H1 (cell line): ENCODE results near the gene CSTF2. TPM values are rescaled to one million over a fixed set of nuclear protein-coding genes. Genes with fewer than 3 reads are reported as not detected.

Experiments used
- CTCF ChIA-PET: fragments of 300-600 bp; sonication (Branson Sonifier 250); formaldehyde crosslinking; loops from one replicate; lab custom pipeline; 2021; ENCODE audit not compliant: partially characterized antibody; lab: Charles Lee
- POLR2A ChIA-PET: fragments of 300-600 bp; sonication (Branson Sonifier 250); formaldehyde crosslinking; loops from one replicate; lab custom pipeline; 2021; ENCODE audit warnings: inconsistent platforms; ENCODE audit not compliant: partially characterized antibody; lab: Charles Lee
- DNase-seq, 2 experiments: peaks; one replicate each; pipeline versions ENCODE4 v3.0.0 to v3.0.0-alpha.2; 2010 to 2022; ENCODE audit warnings: low spot score in 2 of 2, low read depth in 1 of 2, mixed read lengths in 1 of 2
- FAIRE-seq: peaks from 2 replicates; lab custom pipeline; 2011; peaks lifted over from hg19 to GRCh38; lab: Jason Lieb, UNC
- H2AFZ ChIP-seq: 2 replicates; pipeline ENCODE4 v1.8.1; 2012; ENCODE audit warnings: low read length, inconsistent platforms
- H2AK5ac ChIP-seq: 2 replicates; pipeline ENCODE4 v1.6.1; 2013; ENCODE audit warnings: low read depth, low read length
- H2BK120ac ChIP-seq: replicated peaks from 2 replicates; pipeline ENCODE3; 2013; ENCODE audit warnings: low read depth, low read length, inconsistent platforms
- H2BK12ac ChIP-seq: 2 replicates; pipeline ENCODE4 v1.6.1; 2013; ENCODE audit warnings: low read depth, low read length
- H2BK15ac ChIP-seq: 2 replicates; pipeline ENCODE4 v1.6.1; 2013; ENCODE audit warnings: low read length
- H2BK20ac ChIP-seq: 2 replicates; pipeline ENCODE4 v1.6.1; 2013; ENCODE audit warnings: low read length
- H2BK5ac ChIP-seq: 2 replicates; pipeline ENCODE4 v1.6.1; 2013; ENCODE audit warnings: low read depth, low read length
- H3K14ac ChIP-seq: 2 replicates; pipeline ENCODE4 v1.6.1; 2013; ENCODE audit warnings: inconsistent platforms; ENCODE audit not compliant: insufficient read length
- H3K18ac ChIP-seq: 2 replicates; pipeline ENCODE4 v1.6.1; 2013; ENCODE audit warnings: low read length; ENCODE audit errors: extremely low read depth
- H3K23ac ChIP-seq: 2 replicates; pipeline ENCODE4 v1.6.1; 2013; ENCODE audit warnings: inconsistent platforms; ENCODE audit not compliant: insufficient read length
- H3K23me2 ChIP-seq: 2 replicates; pipeline ENCODE4 v1.6.1; 2013; ENCODE audit warnings: low read depth, low read length
- H3K27ac ChIP-seq: 2 replicates; pipeline ENCODE4 v1.6.1; 2011; ENCODE audit warnings: low read depth, low read length, inconsistent platforms
- H3K27me3 ChIP-seq, 4 experiments: replicated peaks in 1 of 4; 1 replicate in 1 of 4; 2 replicates in 3 of 4; pipeline versions ENCODE4 v1.6.1 to v1.8.1; 2011 to 2013; ENCODE audit warnings: low read length in 3 of 4, mild to moderate bottlenecking in 3 of 4, inconsistent platforms in 2 of 4, mixed read lengths in 2 of 4, moderate library complexity in 1 of 4; ENCODE audit not compliant: control insufficient read depth in 3 of 4, insufficient read depth in 3 of 4; ENCODE audit errors: extremely low read depth in 1 of 4
- H3K36me3 ChIP-seq, 4 experiments: 2 replicates each; pipeline versions ENCODE4 v1.6.1 to v1.8.1; 2011 to 2013; ENCODE audit warnings: mild to moderate bottlenecking in 4 of 4, low read length in 3 of 4, moderate library complexity in 2 of 4, control low read depth in 1 of 4, inconsistent platforms in 1 of 4; ENCODE audit not compliant: insufficient read depth in 4 of 4, control insufficient read depth in 2 of 4
- H3K4ac ChIP-seq: replicated peaks from 2 replicates; pipeline ENCODE3; 2013; ENCODE audit warnings: low read length, low read depth, mixed read lengths, inconsistent platforms; ENCODE audit not compliant: insufficient read length
- H3K4me1 ChIP-seq, 4 experiments: replicated peaks in 1 of 4; 1 replicate in 1 of 4; 2 replicates in 3 of 4; pipeline versions ENCODE4 v1.6.1 to v1.8.1; 2011 to 2013; ENCODE audit warnings: low read length in 3 of 4, inconsistent platforms in 2 of 4, mixed read lengths in 1 of 4; ENCODE audit not compliant: insufficient read depth in 4 of 4, control insufficient read depth in 3 of 4
- H3K4me2 ChIP-seq, 2 experiments: 2 replicates each; pipeline versions ENCODE4 v1.6.1 to v1.8.1; 2011 to 2013; ENCODE audit warnings: low read depth in 2 of 2, low read length in 2 of 2, control low read depth in 1 of 2, inconsistent platforms in 1 of 2, mild to moderate bottlenecking in 1 of 2; ENCODE audit not compliant: insufficient read depth in 1 of 2
- H3K4me3 ChIP-seq, 4 experiments: fragments of 200-600, 300-600 bp in 1 of 4; sonication (generic), shearing (Covaris generic), sonication (Bioruptor Twin) in 1 of 4; 2 replicates each; pipeline versions ENCODE4 v1.5.1 to v1.8.1; 2011 to 2016; ENCODE audit warnings: low read length in 4 of 4, low read depth in 3 of 4, control low read depth in 2 of 4, inconsistent platforms in 2 of 4, mild to moderate bottlenecking in 2 of 4, mixed read lengths in 1 of 4, moderate library complexity in 1 of 4; ENCODE audit not compliant: insufficient read depth in 2 of 4; ENCODE audit errors: extremely low read depth in 1 of 4
- H3K56ac ChIP-seq: replicated peaks from 2 replicates; pipeline ENCODE3; 2013; ENCODE audit warnings: low read depth, mild to moderate bottlenecking, mixed read lengths, low read length, inconsistent platforms; ENCODE audit not compliant: insufficient read length
- H3K79me1 ChIP-seq: 2 replicates; pipeline ENCODE4 v1.6.1; 2013; ENCODE audit warnings: low read depth, low read length, control low read depth
- H3K79me2 ChIP-seq, 2 experiments: 2 replicates each; pipeline versions ENCODE4 v1.6.1 to v1.8.1; 2012 to 2013; ENCODE audit warnings: low read length in 2 of 2, mild to moderate bottlenecking in 2 of 2, inconsistent platforms in 1 of 2; ENCODE audit not compliant: insufficient read depth in 2 of 2, control insufficient read depth in 1 of 2
- H3K9ac ChIP-seq, 4 experiments: replicated peaks in 1 of 4; 1 replicate in 1 of 4; 2 replicates in 3 of 4; pipeline versions ENCODE4 v1.6.1 to v1.8.1; 2011 to 2013; ENCODE audit warnings: low read depth in 3 of 4, low read length in 3 of 4, control low read depth in 2 of 4, mild to moderate bottlenecking in 2 of 4, moderate library complexity in 2 of 4, inconsistent platforms in 1 of 4; ENCODE audit errors: extremely low read depth in 1 of 4
- H3K9me3 ChIP-seq, 2 experiments: 2 replicates each; pipeline versions ENCODE4 v1.6.1 to v1.8.1; 2012 to 2013; ENCODE audit warnings: mild to moderate bottlenecking in 2 of 2, moderate library complexity in 2 of 2, control low read depth in 1 of 2, inconsistent platforms in 1 of 2, low read depth in 1 of 2, low read length in 1 of 2, mixed read lengths in 1 of 2; ENCODE audit not compliant: insufficient read depth in 2 of 2
- H4K20me1 ChIP-seq, 2 experiments: replicated peaks in 1 of 2; 2 replicates each; pipeline versions ENCODE3 to v1.8.1; 2011 to 2013; ENCODE audit warnings: inconsistent platforms in 2 of 2, low read length in 2 of 2, mild to moderate bottlenecking in 1 of 2; ENCODE audit not compliant: insufficient read depth in 2 of 2, control insufficient read depth in 1 of 2
- H4K5ac ChIP-seq: 2 replicates; pipeline ENCODE4 v1.6.1; 2013; ENCODE audit warnings: low read length, low read depth, mixed read lengths, inconsistent platforms; ENCODE audit not compliant: insufficient read length
- H4K8ac ChIP-seq: 2 replicates; pipeline ENCODE4 v1.8.0; 2013; ENCODE audit warnings: mild to moderate bottlenecking, moderate library complexity, low read length, inconsistent platforms; ENCODE audit not compliant: insufficient read depth; ENCODE audit errors: extremely low read depth
- H4K91ac ChIP-seq: replicated peaks from 2 replicates; pipeline ENCODE3; 2013; ENCODE audit warnings: low read length, mixed read lengths, inconsistent platforms; ENCODE audit not compliant: insufficient read length
- BCL11A ChIP-seq, 2 experiments: IDR thresholded peaks; one replicate each; pipeline ENCODE4 v1.6.1; 2011; ENCODE audit warnings: low read depth in 2 of 2, low read length in 2 of 2, mild to moderate bottlenecking in 2 of 2
- CTBP2 ChIP-seq: IDR thresholded peaks from 2 replicates; pipeline ENCODE4 v1.7.0; 2011; ENCODE audit warnings: borderline replicate concordance, mild to moderate bottlenecking, moderate library complexity, mixed read lengths, low read length; ENCODE audit not compliant: insufficient read depth, insufficient read length
- EGR1 ChIP-seq: IDR thresholded peaks from 2 replicates; pipeline ENCODE4 v1.6.1; 2011; ENCODE audit warnings: low read depth, low read length, borderline replicate concordance
- KDM1A ChIP-seq: fragments of 200-600, 300-600 bp; sonication (generic); IDR thresholded peaks from 2 replicates; pipeline ENCODE4 v1.7.1; 2016; ENCODE audit warnings: mild to moderate bottlenecking, low read length, borderline replicate concordance
- SIRT6 ChIP-seq: IDR thresholded peaks from one replicate; pipeline ENCODE4 v1.7.1; 2012; ENCODE audit warnings: low read length, inconsistent platforms
- SP1 ChIP-seq: IDR thresholded peaks from 2 replicates; pipeline ENCODE4 v1.6.1; 2011; ENCODE audit warnings: low read depth, low read length
- SP2 ChIP-seq: IDR thresholded peaks from 2 replicates; pipeline ENCODE4 v1.6.1; 2012; ENCODE audit warnings: mild to moderate bottlenecking, low read length, inconsistent platforms
- USF2 ChIP-seq: IDR thresholded peaks from 2 replicates; pipeline ENCODE4 v1.6.1; 2011; ENCODE audit warnings: low read length, improper control_type of control experiment
- ZNF274 ChIP-seq: IDR thresholded peaks from 2 replicates; pipeline ENCODE4 v1.7.0; 2012; ENCODE audit warnings: low read length, borderline replicate concordance; ENCODE audit errors: extremely low read depth
- WGBS, 2 experiments: shearing (Covaris generic) in 1 of 2; methylation state at CpG; one replicate each; pipeline versions ENCODE4 v1.1.6 to v1.1.7; 2013 to 2015; ENCODE audit warnings: low lambda C conversion rate in 2 of 2, mixed read lengths in 2 of 2, inconsistent platforms in 1 of 2, low coverage in 1 of 2, missing lambda C conversion rate in 1 of 2; ENCODE audit not compliant: insufficient replicate concordance in 2 of 2, insufficient coverage in 1 of 2, insufficient read length in 1 of 2; ENCODE audit errors: extremely low coverage in 1 of 2, missing lambda C conversion rate in 1 of 2; 5-methylcytosine and 5-hydroxymethylcytosine counted together
- polyA plus RNA-seq, 7 experiments: library from polyadenylated mRNA; depleted of rRNA in 3 of 7; stranded (reverse) in 5 of 7; unstranded in 2 of 7; fragments of >200 nt in 5 of 7; fragments of 200-250 nt in 2 of 7; gene quantifications; 1 replicate in 5 of 7; 2 replicates in 1 of 7; 4 replicates in 1 of 7; pipeline versions ENCODE4 v1.2.1 to v1.2.3, GENCODE V29; 2011 to 2013; ENCODE audit warnings: missing spikeins in 2 of 7, mixed read lengths in 2 of 7
- total RNA-seq: library from RNA; stranded (reverse); fragmentation: NEBNext Ultra II Directional; extraction: Animal tissue kit (Norgen Biotek cat#: 25700); gene quantifications from 2 replicates; pipeline ENCODE4 v1.2.1, GENCODE V29; 2021
- TF ChIP-seq, protein P1 (sequence below): IDR thresholded peaks from 2 replicates; pipeline ENCODE4 v1.6.1; 2012; ENCODE audit warnings: inconsistent platforms

CSTF2 gene
- total and polyA plus RNA-seq, 2 of the 8 experiments (the other 6 are each of a cell fraction or from before 2014, with no cell fraction given), result 20.7 to 30.9 TPM

DNA sequence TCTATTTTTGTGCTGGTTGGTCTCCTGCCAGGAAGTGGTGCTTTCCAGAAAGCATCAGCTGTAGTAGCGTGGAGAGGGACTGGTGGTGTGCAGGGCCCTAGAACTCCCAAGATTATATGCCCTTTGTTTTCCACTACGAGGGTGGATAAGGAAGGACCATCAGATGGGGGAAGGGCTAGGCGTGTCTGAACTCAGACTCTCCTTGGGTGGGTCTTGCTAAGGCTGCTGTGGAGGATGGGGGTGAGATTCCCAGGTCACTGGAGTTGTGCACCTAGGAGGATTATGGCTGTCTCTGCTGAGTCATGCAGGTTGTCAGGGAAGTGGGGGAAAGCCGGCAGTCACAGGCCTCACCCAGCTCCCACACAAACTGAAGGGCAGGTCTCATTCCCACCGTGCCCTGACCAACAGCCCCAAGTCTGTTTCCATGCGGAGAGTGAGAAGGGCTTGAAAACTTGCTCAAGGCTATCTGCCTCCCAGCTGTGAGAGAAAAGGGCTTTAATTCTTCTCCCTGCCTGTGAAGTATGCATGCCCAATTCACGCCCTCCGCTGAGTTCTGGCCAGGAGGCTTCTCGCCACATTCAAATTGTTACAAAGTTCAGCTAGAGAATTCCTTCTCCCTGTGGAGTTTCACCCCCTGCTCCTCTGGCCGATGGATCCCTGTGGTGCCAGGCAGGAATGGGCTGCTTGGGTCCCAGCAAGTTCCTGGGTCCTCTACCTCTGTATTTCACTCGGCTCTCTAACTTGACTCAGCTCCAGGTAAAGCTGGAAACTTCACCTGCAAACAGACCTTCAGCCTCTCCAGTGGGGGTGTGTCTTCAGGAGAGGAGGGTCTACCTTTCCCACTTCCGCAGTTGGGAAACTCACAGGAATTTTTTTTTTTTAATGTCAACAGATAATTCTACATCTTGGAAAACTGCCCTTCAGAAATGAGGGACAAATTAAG, 7.7 kb upstream of the CSTF2 start:
- H4K20me1 ChIP-seq, result no peaks in the 10 kb centered on the region
- H2AFZ ChIP-seq, result 0 out of 2 replicates have a peak overlapping the region, but pooled peaks have one; percentile 7
- 39% methylated on average over 9 of the region's 12 CpGs; no CpG with 5 or more reads in 1 of the 2 experiments for WGBS, 2 experiments
- no peak overlapping the region for H3K56ac ChIP-seq
- H3K4me3 ChIP-seq, result peak overlapping the region in 1 of 4 experiments; percentile 15; a peak in 1 of 8 replicates
- ChIA-PET CTCF (interaction anchor here (1.0 kb wide), 1 partner anchor 44 kb away, joined by 3 read pairs; no protein-coding TSS in a partner anchor), POLR2A (interaction anchor here (1.1 kb wide), 1 partner anchor 10 kb away, joined by 3 read pairs; no protein-coding TSS in a partner anchor)
- no peaks in the 10 kb centered on the region for H3K79me2 ChIP-seq
- H3K18ac ChIP-seq, result no peak overlapping the region
- H3K27ac ChIP-seq, result no peak overlapping the region
- H4K91ac ChIP-seq, result no peak overlapping the region
- no peak overlapping the region for H3K4ac ChIP-seq
- H2AK5ac ChIP-seq, result no peak overlapping the region
- H4K8ac ChIP-seq, result no peak overlapping the region
- H3K4me2 ChIP-seq, result peak overlapping the region; percentile 46 to 50; a peak in 2 of 4 replicates
- no peak overlapping the region for H3K14ac ChIP-seq
- no peak overlapping the region for H4K5ac ChIP-seq
- no peak overlapping the region for H2BK12ac ChIP-seq
- no peaks in the 10 kb centered on the region for H3K36me3 ChIP-seq
- H2BK15ac ChIP-seq, result no peak overlapping the region
- no peaks in the 10 kb centered on the region for H3K23me2 ChIP-seq
- FAIRE-seq (peak; percentile 19), DNase-seq (no peak)
- no peak overlapping the region for H3K9ac ChIP-seq
- H3K4me1 ChIP-seq, result peaks cover 0 to 4% (median 2%) of the 10 kb centered on the region in 4 experiments; a peak in 1 of 7 replicates
- no peaks in the 10 kb centered on the region for H3K27me3 ChIP-seq
- no peaks in the 10 kb centered on the region for H3K79me1 ChIP-seq
- H3K23ac ChIP-seq, result no peak overlapping the region
- H2BK5ac ChIP-seq, result no peak overlapping the region
- H2BK120ac ChIP-seq, result no peak overlapping the region
- H3K9me3 ChIP-seq, result no peaks in the 10 kb centered on the region
- H2BK20ac ChIP-seq, result no peak overlapping the region
- TF ChIP-seq, protein P1, sequence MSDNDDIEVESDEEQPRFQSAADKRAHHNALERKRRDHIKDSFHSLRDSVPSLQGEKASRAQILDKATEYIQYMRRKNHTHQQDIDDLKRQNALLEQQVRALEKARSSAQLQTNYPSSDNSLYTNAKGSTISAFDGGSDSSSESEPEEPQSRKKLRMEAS, result no peak
- TF ChIP-seq EGR1 (no peak), SP1 (no peak), KDM1A (no peak), SP2 (no peak), SIRT6 (no peak), CTBP2 (no peak), ZNF274 (no peak), USF2 (no peak), BCL11A (IDR thresholded peaks at IDR 0.05; ENCODE audit: low read depth in 2 of 2, low read length in 2 of 2) (no peak)
